Measurements from ENCODE around the gene CHAMP1.
A peak's percentile ranks its signal among the peaks of the same experiment; 100 is the strongest.

CHAMP1 gene

GRCh38 chr13:114298866-114299265, 15.4 kb upstream of the CHAMP1 start:
- no peak for DNase-seq (ENCODE audit: low read depth in 2 of 2)

GRCh38 chr13:114299604-114300305, 14.5 kb upstream of the CHAMP1 start:
- DNase-seq (ENCODE audit: low read depth in 2 of 2), result no peak

- DNase-seq (ENCODE audit: low read depth in 2 of 2), result no peak
Observed at GRCh38 chr13:114303700-114304327, 10.5 kb upstream of the CHAMP1 start.

GRCh38 chr13:114304346-114305034, 9.8 kb upstream of the CHAMP1 start:
- no peak for DNase-seq (ENCODE audit: low read depth in 2 of 2)

- no peak for DNase-seq (ENCODE audit: low read depth in 2 of 2)
Observed at GRCh38 chr13:114309086-114309485, 5.2 kb upstream of the CHAMP1 start.

- DNase-seq (ENCODE audit: low read depth in 2 of 2), result no peak
Observed at GRCh38 chr13:114309806-114310410, 4.4 kb upstream of the CHAMP1 start.

GRCh38 chr13:114310956-114311355, 3.3 kb upstream of the CHAMP1 start:
- no peak for DNase-seq (ENCODE audit: low read depth in 2 of 2)

- no peak for DNase-seq (ENCODE audit: low read depth in 2 of 2)
Observed at GRCh38 chr13:114311387-114311786, 2.9 kb upstream of the CHAMP1 start.

GRCh38 chr13:114311908-114312307, 2.4 kb upstream of the CHAMP1 start:
- no peak for DNase-seq (ENCODE audit: low read depth in 2 of 2)

GRCh38 chr13:114313061-114313860, 1.0 kb upstream of the CHAMP1 start:
- peak in 1 of 2 donors; percentile 45 for DNase-seq (ENCODE audit: low read depth in 2 of 2)

- no peak for DNase-seq (ENCODE audit: low read depth in 2 of 2)
Observed at GRCh38 chr13:114315074-114315785, 927 bp downstream of the CHAMP1 start.

- DNase-seq (ENCODE audit: low read depth in 2 of 2), result no peak
Observed at GRCh38 chr13:114318624-114319023, 4.3 kb downstream of the CHAMP1 start.

GRCh38 chr13:114319441-114319913, 5.2 kb downstream of the CHAMP1 start:
- no peak for DNase-seq (ENCODE audit: low read depth in 2 of 2)

GRCh38 chr13:114320065-114320464, 5.8 kb downstream of the CHAMP1 start:
- no peak for DNase-seq (ENCODE audit: low read depth in 2 of 2)

- DNase-seq (ENCODE audit: low read depth in 2 of 2), result no peak
Observed at GRCh38 chr13:114321256-114321655, 7.0 kb downstream of the CHAMP1 start.

GRCh38 chr13:114323349-114323748, 9.0 kb downstream of the CHAMP1 start:
- DNase-seq (ENCODE audit: low read depth in 2 of 2), result no peak

GRCh38 chr13:114324334-114324733, 10.0 kb downstream of the CHAMP1 start:
- DNase-seq (ENCODE audit: low read depth in 2 of 2), result no peak

- no peak for DNase-seq (ENCODE audit: low read depth in 2 of 2)
Observed at GRCh38 chr13:114325729-114326128, 11.4 kb downstream of the CHAMP1 start.

- DNase-seq (ENCODE audit: low read depth in 2 of 2), result no peak
Observed at GRCh38 chr13:114328034-114328433, 13.7 kb downstream of the CHAMP1 start.

GRCh38 chr13:114328595-114328994, 14.3 kb downstream of the CHAMP1 start:
- no peak for DNase-seq (ENCODE audit: low read depth in 2 of 2)

- no peak for DNase-seq (ENCODE audit: low read depth in 2 of 2)
Observed at GRCh38 chr13:114330086-114330485, 15.8 kb downstream of the CHAMP1 start.
